ENCODE results near the gene TEX14.
A peak's percentile ranks its signal among the peaks of the same experiment; 100 is the strongest.

The TEX14 gene

GRCh38 chr17:58520843-58521430 lies 170.9 kb downstream of the TEX14 start:
- peak; percentile 53 for DNase-seq (ENCODE audit: extremely low spot score)
- TF ChIP-seq FOXK2 (IDR thresholded peaks at IDR 0.05), result no peak
- TF ChIP-seq ZNF384 (IDR thresholded peaks at IDR 0.05), result no peak
- ChIA-PET POLR2A (interaction anchor here (0.6 to 3.7 kb wide), 5 partner anchors 11 to 110 kb away, joined by 3 to 28 read pairs (median 3); a partner anchor contains a TSS), CTCF (interaction anchor here (0.6 to 0.8 kb wide), 3 partner anchors 67 to 484 kb away, joined by 3 to 4 read pairs (median 3); no protein-coding TSS in a partner anchor)

DNA sequence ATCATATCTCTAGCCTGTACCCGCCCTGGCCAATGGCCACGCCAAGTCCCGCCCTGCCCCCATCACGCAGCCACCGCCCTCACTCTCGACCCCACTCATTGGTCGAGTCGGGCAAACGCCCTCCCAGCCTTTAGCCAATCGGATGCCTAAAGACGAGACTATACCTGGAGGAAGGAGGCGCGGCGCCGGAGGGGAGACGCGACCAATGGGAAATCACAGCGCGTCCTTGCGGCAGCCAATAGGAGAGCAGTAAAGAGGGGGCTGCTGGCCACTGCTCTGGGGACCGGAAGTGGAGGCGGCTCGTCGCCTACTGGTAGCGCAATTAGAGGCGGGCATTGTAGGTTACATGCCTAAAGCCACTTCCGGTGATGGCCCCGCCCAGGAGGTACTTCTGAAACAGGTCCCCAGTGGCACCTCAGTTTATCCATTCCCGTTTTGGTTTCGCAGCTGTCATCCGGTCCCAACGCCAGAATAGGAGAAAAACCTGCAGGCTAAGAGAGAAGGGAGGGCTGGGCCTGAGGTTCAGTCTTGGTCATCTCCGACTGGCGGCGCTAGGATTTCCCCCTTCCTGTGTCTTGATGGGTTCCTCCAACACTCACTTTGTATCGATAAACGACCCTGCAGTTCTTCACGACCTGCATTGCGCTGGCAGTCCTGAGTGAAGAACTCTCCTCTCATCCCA lies 173.8 kb downstream of the TEX14 start:
- ChIA-PET POLR2A (interaction anchor here (0.6 to 3.7 kb wide), 30 partner anchors 10 to 637 kb away, joined by 3 to 61 read pairs (median 4); partner anchors contain the start of genes PPM1E, PRR11, RAD51C and RNF43), CTCF (interaction anchor here (1.0 to 1.8 kb wide), 3 partner anchors 10 to 23 kb away, joined by 3 to 9 read pairs (median 3); no protein-coding TSS in a partner anchor)
- DNase-seq (ENCODE audit: extremely low spot score), result peak; percentile 95
- TF ChIP-seq L3MBTL2 (conservative IDR thresholded peaks at IDR 0.05) (no peak), ELF4 (IDR thresholded peaks at IDR 0.05) (peak; percentile 88), SP1 (IDR thresholded peaks at IDR 0.05) (no peak; the same call in 1 of the 2 replicates), CTBP1 (IDR thresholded peaks at IDR 0.05; ENCODE audit: borderline replicate concordance) (no peak; the same call in 1 of the 2 replicates), LEF1 (IDR thresholded peaks at IDR 0.05; ENCODE audit: borderline replicate concordance) (no peak)
- TF ChIP-seq, protein P1, sequence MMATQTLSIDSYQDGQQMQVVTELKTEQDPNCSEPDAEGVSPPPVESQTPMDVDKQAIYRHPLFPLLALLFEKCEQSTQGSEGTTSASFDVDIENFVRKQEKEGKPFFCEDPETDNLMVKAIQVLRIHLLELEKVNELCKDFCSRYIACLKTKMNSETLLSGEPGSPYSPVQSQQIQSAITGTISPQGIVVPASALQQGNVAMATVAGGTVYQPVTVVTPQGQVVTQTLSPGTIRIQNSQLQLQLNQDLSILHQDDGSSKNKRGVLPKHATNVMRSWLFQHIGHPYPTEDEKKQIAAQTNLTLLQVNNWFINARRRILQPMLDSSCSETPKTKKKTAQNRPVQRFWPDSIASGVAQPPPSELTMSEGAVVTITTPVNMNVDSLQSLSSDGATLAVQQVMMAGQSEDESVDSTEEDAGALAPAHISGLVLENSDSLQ (IDR thresholded peaks at IDR 0.05), result 0 out of 2 replicates have a peak, but pooled peaks have one; percentile 42

DNA sequence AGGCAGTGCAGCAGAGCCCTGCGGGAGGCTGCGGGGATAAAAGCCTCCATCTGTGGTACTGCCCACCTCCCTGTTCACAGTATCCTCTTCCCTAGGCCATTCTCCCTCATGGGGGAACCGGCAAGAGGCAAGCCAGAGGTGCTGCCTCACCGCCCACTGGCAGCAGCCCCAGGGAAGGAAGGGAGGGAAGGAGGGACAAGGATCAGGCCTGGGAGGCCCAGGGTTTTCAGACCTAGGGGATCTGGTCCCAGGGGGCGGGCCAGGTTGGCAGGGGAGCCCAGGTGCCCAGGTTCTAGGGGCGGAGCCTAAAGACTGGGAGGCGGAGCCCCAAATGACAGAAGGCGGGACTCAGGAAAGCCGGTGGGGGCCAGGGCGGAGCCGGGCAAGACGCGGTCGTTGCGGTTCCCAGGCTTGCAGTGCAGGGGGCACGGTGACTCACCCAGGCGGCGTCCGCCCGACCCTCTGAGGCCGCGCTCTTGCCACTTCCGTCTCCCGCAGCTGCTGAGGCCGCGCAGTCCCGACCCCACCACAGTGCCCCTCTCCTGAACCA lies 174.4 kb downstream of the TEX14 start:
- no peak for TF ChIP-seq CTBP1 (IDR thresholded peaks at IDR 0.05; ENCODE audit: borderline replicate concordance)
- TF ChIP-seq, protein P1 (IDR thresholded peaks at IDR 0.05), result no peak
- no peak for TF ChIP-seq FOXM1 (IDR thresholded peaks at IDR 0.05; ENCODE audit: borderline replicate concordance)
- TF ChIP-seq LEF1 (IDR thresholded peaks at IDR 0.05; ENCODE audit: borderline replicate concordance), result no peak
- TF ChIP-seq FOXK2 (IDR thresholded peaks at IDR 0.05), result no peak
- no peak for TF ChIP-seq ARNT (IDR thresholded peaks at IDR 0.05)

GRCh38 chr17:58516644-58517377 lies 175.0 kb downstream of the TEX14 start:
- DNase-seq (ENCODE audit: extremely low spot score), result no peak
- CTCF ChIA-PET, result no interaction called here
- POLR2A ChIA-PET, result interaction anchor here (1.9 to 4.4 kb wide), 5 partner anchors 15 to 176 kb away, joined by 4 to 61 read pairs (median 28); partner anchors contain the start of genes RAD51C and TEX14

More for the DNA sequence above, 174.4 kb downstream of the TEX14 start:
- CTCF ChIA-PET, result no interaction called here
- DNase-seq (ENCODE audit: extremely low spot score), result no peak
- POLR2A ChIA-PET, result interaction anchor here (0.6 to 3.7 kb wide), 17 partner anchors 11 to 578 kb away, joined by 3 to 61 read pairs (median 6); partner anchors contain the start of genes RAD51C, SUPT4H1 and TEX14

GRCh38 chr17:58515286-58515685 lies 176.6 kb downstream of the TEX14 start:
- POLR2A ChIA-PET, result interaction anchor here (0.7 to 4.4 kb wide), 13 partner anchors 11 to 1192 kb away, joined by 3 to 30 read pairs (median 4); partner anchors contain the start of genes MKS1, PTRH2, SRSF1 and SUPT4H1
- DNase-seq (ENCODE audit: extremely low spot score), result no peak
- CTCF ChIA-PET, result interaction anchor here (1.3 to 1.5 kb wide), 2 partner anchors 8 to 14 kb away, joined by 3 to 4 read pairs; no protein-coding TSS in a partner anchor
- TF ChIP-seq LEF1 (IDR thresholded peaks at IDR 0.05; ENCODE audit: borderline replicate concordance) (no peak), FOXK2 (IDR thresholded peaks at IDR 0.05) (no peak), ELF4 (IDR thresholded peaks at IDR 0.05) (no peak), CTBP1 (IDR thresholded peaks at IDR 0.05; ENCODE audit: borderline replicate concordance) (no peak), TARDBP (IDR thresholded peaks at IDR 0.05) (no peak), L3MBTL2 (conservative IDR thresholded peaks at IDR 0.05) (no peak), ARNT (IDR thresholded peaks at IDR 0.05) (no peak), NFRKB (IDR thresholded peaks at IDR 0.05) (no peak), FOXM1 (IDR thresholded peaks at IDR 0.05; ENCODE audit: borderline replicate concordance) (no peak), FOXA1 (IDR thresholded peaks at IDR 0.05) (no peak), SP1 (IDR thresholded peaks at IDR 0.05) (no peak), ZNF384 (IDR thresholded peaks at IDR 0.05) (no peak), HDGF (IDR thresholded peaks at IDR 0.05; ENCODE audit: borderline replicate concordance) (no peak), SUZ12 (IDR thresholded peaks at IDR 0.05) (no peak)

More at GRCh38 chr17:58516644-58517377, 175.0 kb downstream of the TEX14 start:
- TF ChIP-seq NFRKB (IDR thresholded peaks at IDR 0.05) (no peak), HDGF (IDR thresholded peaks at IDR 0.05; ENCODE audit: borderline replicate concordance) (no peak), L3MBTL2 (conservative IDR thresholded peaks at IDR 0.05) (no peak), LEF1 (IDR thresholded peaks at IDR 0.05; ENCODE audit: borderline replicate concordance) (no peak), BHLHE40 (IDR thresholded peaks at IDR 0.05; ENCODE audit: borderline replicate concordance) (no peak), TARDBP (IDR thresholded peaks at IDR 0.05) (no peak), ZNF384 (IDR thresholded peaks at IDR 0.05) (no peak), FOXM1 (IDR thresholded peaks at IDR 0.05; ENCODE audit: borderline replicate concordance) (no peak)

DNA sequence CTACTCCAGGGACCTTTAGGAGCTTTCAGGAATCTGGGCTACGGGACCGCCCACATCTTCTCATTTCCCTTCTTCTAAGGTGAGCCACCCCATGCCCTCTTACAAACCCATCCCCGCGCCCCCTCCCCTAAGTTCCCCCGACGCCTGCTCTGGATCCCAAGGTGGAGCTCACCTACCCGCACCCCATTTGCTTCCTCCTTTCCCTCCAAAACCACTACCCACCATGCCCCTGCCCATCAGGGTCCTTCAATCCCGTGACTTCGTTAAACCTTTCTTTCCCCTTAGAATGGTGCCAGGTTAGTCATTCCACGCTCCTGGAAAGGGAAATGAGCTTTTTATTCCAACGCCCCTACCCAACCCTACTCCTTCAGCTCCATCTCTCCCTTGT lies 177.1 kb downstream of the TEX14 start:
- TF ChIP-seq FOXM1 (IDR thresholded peaks at IDR 0.05; ENCODE audit: borderline replicate concordance) (no peak), HDGF (IDR thresholded peaks at IDR 0.05; ENCODE audit: borderline replicate concordance) (no peak), CTBP1 (IDR thresholded peaks at IDR 0.05; ENCODE audit: borderline replicate concordance) (no peak), ELF4 (IDR thresholded peaks at IDR 0.05) (no peak), NFRKB (IDR thresholded peaks at IDR 0.05) (no peak), BHLHE40 (IDR thresholded peaks at IDR 0.05; ENCODE audit: borderline replicate concordance) (no peak), SUZ12 (IDR thresholded peaks at IDR 0.05) (no peak), ZNF384 (IDR thresholded peaks at IDR 0.05) (no peak), FOXA1 (IDR thresholded peaks at IDR 0.05) (no peak), TARDBP (IDR thresholded peaks at IDR 0.05) (no peak), FOXK2 (IDR thresholded peaks at IDR 0.05) (no peak)
- TF ChIP-seq, protein P1 (IDR thresholded peaks at IDR 0.05), result no peak
- DNase-seq (ENCODE audit: extremely low spot score), result no peak
- POLR2A ChIA-PET, result interaction anchor here (0.7 to 4.4 kb wide), 17 partner anchors 8 to 1192 kb away, joined by 3 to 30 read pairs (median 3); partner anchors contain the start of genes MKS1, PTRH2, SRSF1 and SUPT4H1
- CTCF ChIA-PET, result interaction anchor here (1.3 to 1.5 kb wide), 2 partner anchors 9 to 14 kb away, joined by 3 to 4 read pairs; no protein-coding TSS in a partner anchor

Measured in HEK293T (cell line).